ENCODE measurements around the gene TMEFF2. TPM values are rescaled to one million over a fixed set of nuclear protein-coding genes. Genes with fewer than 3 reads are reported as not detected.
"Not testable (repeated sequence)": the region's sequence is repeated elsewhere in the genome, so short reads cannot be mapped to it uniquely, and the experiment has no call there.

TMEFF2 gene
- total RNA-seq, 1 donor from 2014 or later: 6.3 TPM

DNA sequence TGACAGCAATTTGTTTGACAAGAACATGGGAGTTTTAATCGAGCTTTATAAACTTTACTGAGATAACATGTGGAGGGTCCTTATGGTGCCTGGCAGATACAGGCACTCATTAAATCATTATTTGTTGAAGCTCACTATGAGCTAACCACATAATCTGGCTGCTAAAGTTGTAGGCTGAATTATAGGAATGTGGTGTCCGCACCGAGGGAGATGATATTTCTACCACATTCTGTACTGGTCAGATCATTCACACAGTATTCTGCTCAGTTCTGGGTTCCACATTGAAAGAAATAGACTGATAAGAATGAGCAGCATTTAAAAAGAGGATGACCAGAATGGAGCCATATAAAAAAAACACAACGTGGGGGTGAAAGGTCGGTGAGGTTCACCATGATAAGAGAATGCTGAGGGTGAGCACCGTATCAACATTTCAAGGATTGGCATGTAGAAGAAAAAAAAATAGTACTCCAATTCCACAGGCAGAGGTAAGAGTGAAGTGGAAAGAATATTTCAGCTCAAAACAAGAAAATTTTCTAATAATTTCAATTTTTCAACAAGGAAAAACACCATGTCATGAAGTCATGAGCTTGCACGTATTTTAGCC, 54.4 kb downstream of the TMEFF2 start:
- no peaks in the 10 kb centered on the region for H3K9me3 ChIP-seq (ENCODE audit: control insufficient read depth in 3 of 3, low read length in 3 of 3)
- H3K27me3 ChIP-seq (ENCODE audit: control insufficient read depth in 3 of 3, insufficient read depth in 3 of 3, low read length in 3 of 3): no peaks in the 10 kb centered on the region
- no peak overlapping the region for H3K27ac ChIP-seq (ENCODE audit: low read depth, low read length)
- no peak overlapping the region for H3K4me3 ChIP-seq (ENCODE audit: low read length in 3 of 3)
- no peaks in the 10 kb centered on the region for H3K4me1 ChIP-seq (ENCODE audit: control insufficient read depth in 3 of 3, insufficient read depth in 3 of 3, low read length in 3 of 3)
- no peak overlapping the region for H3K9ac ChIP-seq (ENCODE audit: low read depth in 1 of 3, low read length in 3 of 3)
- H3K36me3 ChIP-seq (ENCODE audit: control insufficient read depth in 3 of 3, insufficient read depth in 3 of 3, low read length in 3 of 3): no peaks in the 10 kb centered on the region

DNA sequence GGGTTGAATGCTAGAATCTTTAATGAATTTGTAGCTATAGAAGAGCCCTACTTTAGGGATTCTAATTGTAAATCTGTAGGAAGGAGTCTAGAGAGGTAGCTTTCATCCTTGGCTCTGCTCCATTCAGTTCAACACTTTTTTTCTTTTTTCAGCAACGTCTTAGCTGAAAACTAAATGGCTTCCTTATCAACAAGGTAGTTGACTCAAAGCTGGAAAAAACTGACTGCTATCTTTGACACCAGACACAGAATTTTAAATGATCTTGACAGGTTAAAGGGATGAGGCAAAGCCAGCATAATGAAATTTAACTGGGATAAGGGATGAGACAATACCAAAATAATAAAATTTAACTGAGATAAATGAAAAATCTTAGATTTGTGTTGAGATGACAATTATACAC, 54.9 kb downstream of the TMEFF2 start:
- H3K27ac ChIP-seq (ENCODE audit: low read depth, low read length): no peak overlapping the region
- no peaks in the 10 kb centered on the region for H3K36me3 ChIP-seq (ENCODE audit: control insufficient read depth in 3 of 3, insufficient read depth in 3 of 3, low read length in 3 of 3)
- no peaks in the 10 kb centered on the region for H3K27me3 ChIP-seq (ENCODE audit: control insufficient read depth in 3 of 3, insufficient read depth in 3 of 3, low read length in 3 of 3)
- H3K4me3 ChIP-seq (ENCODE audit: low read length in 3 of 3): no peak overlapping the region
- H3K9ac ChIP-seq (ENCODE audit: low read depth in 1 of 3, low read length in 3 of 3): no peak overlapping the region
- no peaks in the 10 kb centered on the region for H3K9me3 ChIP-seq (ENCODE audit: control insufficient read depth in 3 of 3, low read length in 3 of 3)
- no peaks in the 10 kb centered on the region for H3K4me1 ChIP-seq (ENCODE audit: control insufficient read depth in 3 of 3, insufficient read depth in 3 of 3, low read length in 3 of 3)

DNA sequence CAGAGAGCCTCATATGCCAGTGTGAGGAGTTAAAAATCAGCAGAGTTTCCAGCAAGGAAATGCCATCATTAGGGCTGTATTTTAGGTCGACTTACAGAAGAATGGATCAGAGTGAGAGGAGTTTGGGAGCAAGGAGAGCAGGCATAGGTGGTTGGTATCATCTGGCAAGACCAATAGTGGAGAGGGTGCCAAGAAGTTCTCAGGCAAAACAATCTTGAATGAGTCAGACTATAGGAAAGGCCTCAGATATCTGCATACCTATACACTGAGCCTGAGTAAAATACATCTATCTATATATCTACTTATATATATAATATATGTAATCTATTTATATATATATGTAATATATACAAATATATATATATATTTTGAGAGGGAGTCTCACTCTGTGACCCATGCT, 57.3 kb downstream of the TMEFF2 start:
- no peaks in the 10 kb centered on the region for H3K4me1 ChIP-seq (ENCODE audit: control insufficient read depth in 3 of 3, insufficient read depth in 3 of 3, low read length in 3 of 3)
- no peaks in the 10 kb centered on the region for H3K9me3 ChIP-seq (ENCODE audit: control insufficient read depth in 3 of 3, low read length in 3 of 3)
- H3K27ac ChIP-seq (ENCODE audit: low read depth, low read length): no peak overlapping the region
- H3K9ac ChIP-seq (ENCODE audit: low read depth in 1 of 3, low read length in 3 of 3): no peak overlapping the region
- H3K36me3 ChIP-seq (ENCODE audit: control insufficient read depth in 3 of 3, insufficient read depth in 3 of 3, low read length in 3 of 3): no peaks in the 10 kb centered on the region
- H3K27me3 ChIP-seq (ENCODE audit: control insufficient read depth in 3 of 3, insufficient read depth in 3 of 3, low read length in 3 of 3): no peaks in the 10 kb centered on the region
- no peak overlapping the region for H3K4me3 ChIP-seq (ENCODE audit: low read length in 3 of 3)

DNA sequence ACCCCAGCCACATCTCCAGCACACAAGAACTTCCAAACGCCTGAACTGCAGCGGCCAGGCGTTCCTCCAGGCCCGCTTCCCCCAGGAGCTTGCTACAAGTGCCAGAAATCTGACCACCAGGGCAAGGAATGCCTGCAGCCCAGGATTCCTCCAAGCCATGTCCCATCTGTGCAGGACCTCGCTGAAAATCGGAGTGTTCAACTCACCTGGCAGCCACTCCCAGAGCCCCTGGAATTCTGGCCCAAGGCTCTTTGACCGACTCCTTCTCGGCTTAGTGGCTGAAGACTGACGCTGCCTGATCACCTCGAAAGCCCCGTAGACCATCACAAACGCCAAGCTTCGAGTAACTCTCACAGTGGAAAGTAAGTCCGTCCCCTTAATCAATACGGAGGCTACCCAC, 62.1 kb downstream of the TMEFF2 start:
- H3K9ac ChIP-seq (ENCODE audit: low read depth in 1 of 3, low read length in 3 of 3); H3K4me3 ChIP-seq (ENCODE audit: low read length in 3 of 3); H3K9me3 ChIP-seq (ENCODE audit: control insufficient read depth in 3 of 3, low read length in 3 of 3); H3K27me3 ChIP-seq (ENCODE audit: control insufficient read depth in 3 of 3, insufficient read depth in 3 of 3, low read length in 3 of 3); H3K27ac ChIP-seq (ENCODE audit: low read depth, low read length); H3K4me1 ChIP-seq (ENCODE audit: control insufficient read depth in 3 of 3, insufficient read depth in 3 of 3, low read length in 3 of 3); H3K36me3 ChIP-seq (ENCODE audit: control insufficient read depth in 3 of 3, insufficient read depth in 3 of 3, low read length in 3 of 3): not testable (repeated sequence)

DNA sequence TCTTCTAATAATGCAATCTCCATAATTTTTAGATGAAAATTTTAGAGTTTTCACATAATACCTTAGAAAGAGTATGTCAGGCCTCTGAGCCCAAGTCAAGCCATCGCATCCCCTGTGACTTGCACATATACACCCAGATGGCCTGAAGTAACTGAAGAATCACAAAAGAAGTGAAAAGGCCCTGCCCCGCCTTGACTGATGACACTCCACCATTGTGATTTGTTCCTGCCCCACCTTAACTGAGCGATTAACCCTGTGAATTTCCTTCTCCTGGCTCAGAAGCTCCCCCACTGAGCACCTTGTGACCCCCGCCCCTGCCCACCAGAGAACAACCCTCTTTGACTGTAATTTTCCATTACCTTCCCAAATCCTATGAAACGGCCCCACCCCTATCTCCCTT, 64.4 kb downstream of the TMEFF2 start:
- not testable (repeated sequence) for H3K4me1 ChIP-seq (ENCODE audit: control insufficient read depth in 3 of 3, insufficient read depth in 3 of 3, low read length in 3 of 3); H3K4me3 ChIP-seq (ENCODE audit: low read length in 3 of 3); H3K27ac ChIP-seq (ENCODE audit: low read depth, low read length)

DNA sequence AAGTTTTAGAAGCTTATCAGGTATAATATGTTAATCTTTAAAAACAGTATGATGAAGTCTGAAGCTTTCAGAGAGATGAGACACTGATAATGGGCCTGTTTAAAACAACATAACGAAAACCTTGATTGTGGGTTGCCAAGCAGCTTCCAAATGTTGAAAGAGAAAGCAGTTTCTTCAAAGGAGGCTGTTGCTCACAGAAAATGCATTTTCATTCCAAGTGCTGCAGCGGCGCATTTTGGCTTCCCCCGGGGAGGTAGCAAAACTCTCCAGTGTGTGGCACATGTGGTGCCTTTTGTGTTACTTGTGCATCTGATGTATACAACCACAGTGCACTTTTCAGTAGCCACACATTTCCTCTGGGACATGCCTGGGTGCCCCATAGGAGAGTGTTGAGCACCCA, 66.1 kb downstream of the TMEFF2 start:
- Histone ChIP-seq H3K36me3 (ENCODE audit: control insufficient read depth in 3 of 3, insufficient read depth in 3 of 3, low read length in 3 of 3) (no peaks in the 10 kb centered on the region), H3K9me3 (ENCODE audit: control insufficient read depth in 3 of 3, low read length in 3 of 3) (no peaks in the 10 kb centered on the region), H3K27me3 (ENCODE audit: control insufficient read depth in 3 of 3, insufficient read depth in 3 of 3, low read length in 3 of 3) (no peaks in the 10 kb centered on the region), H3K4me1 (ENCODE audit: control insufficient read depth in 3 of 3, insufficient read depth in 3 of 3, low read length in 3 of 3) (no peaks in the 10 kb centered on the region), H3K4me3 (ENCODE audit: low read length in 3 of 3) (peak overlapping the region in 1 of 3 donors; percentile 14), H3K27ac (ENCODE audit: low read depth, low read length) (no peak overlapping the region), H3K9ac (ENCODE audit: low read depth in 1 of 3, low read length in 3 of 3) (no peak overlapping the region)

More for the DNA sequence above, 64.4 kb downstream of the TMEFF2 start:
- not testable (repeated sequence) for H3K9me3 ChIP-seq (ENCODE audit: control insufficient read depth in 3 of 3, low read length in 3 of 3); H3K9ac ChIP-seq (ENCODE audit: low read depth in 1 of 3, low read length in 3 of 3); H3K27me3 ChIP-seq (ENCODE audit: control insufficient read depth in 3 of 3, insufficient read depth in 3 of 3, low read length in 3 of 3); H3K36me3 ChIP-seq (ENCODE audit: control insufficient read depth in 3 of 3, insufficient read depth in 3 of 3, low read length in 3 of 3)

DNA sequence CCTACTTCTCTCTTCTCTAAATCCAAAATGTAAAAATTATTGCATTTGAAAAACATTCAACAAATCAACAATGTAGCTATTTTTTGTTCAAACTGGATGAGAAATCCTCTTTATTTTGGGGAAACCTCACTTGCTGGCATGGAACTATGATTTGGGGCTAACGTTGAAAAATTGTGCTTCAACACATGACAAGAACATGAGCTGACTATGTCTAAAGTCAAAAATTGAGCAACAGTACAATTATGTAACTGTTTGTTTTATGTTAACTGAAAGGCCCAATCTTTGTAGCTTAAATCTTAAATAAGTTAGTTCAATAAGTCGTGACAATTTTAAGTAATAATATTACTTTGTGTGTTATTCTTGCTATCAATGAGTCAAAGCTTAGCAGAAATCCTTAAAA, 67.3 kb downstream of the TMEFF2 start:
- Histone ChIP-seq H3K27ac (ENCODE audit: low read depth, low read length) (no peak overlapping the region), H3K36me3 (ENCODE audit: control insufficient read depth in 3 of 3, insufficient read depth in 3 of 3, low read length in 3 of 3) (no peaks in the 10 kb centered on the region), H3K9me3 (ENCODE audit: control insufficient read depth in 3 of 3, low read length in 3 of 3) (no peaks in the 10 kb centered on the region), H3K4me1 (ENCODE audit: control insufficient read depth in 3 of 3, insufficient read depth in 3 of 3, low read length in 3 of 3) (no peaks in the 10 kb centered on the region), H3K27me3 (ENCODE audit: control insufficient read depth in 3 of 3, insufficient read depth in 3 of 3, low read length in 3 of 3) (no peaks in the 10 kb centered on the region), H3K9ac (ENCODE audit: low read depth in 1 of 3, low read length in 3 of 3) (no peak overlapping the region), H3K4me3 (ENCODE audit: low read length in 3 of 3) (no peak overlapping the region)

DNA sequence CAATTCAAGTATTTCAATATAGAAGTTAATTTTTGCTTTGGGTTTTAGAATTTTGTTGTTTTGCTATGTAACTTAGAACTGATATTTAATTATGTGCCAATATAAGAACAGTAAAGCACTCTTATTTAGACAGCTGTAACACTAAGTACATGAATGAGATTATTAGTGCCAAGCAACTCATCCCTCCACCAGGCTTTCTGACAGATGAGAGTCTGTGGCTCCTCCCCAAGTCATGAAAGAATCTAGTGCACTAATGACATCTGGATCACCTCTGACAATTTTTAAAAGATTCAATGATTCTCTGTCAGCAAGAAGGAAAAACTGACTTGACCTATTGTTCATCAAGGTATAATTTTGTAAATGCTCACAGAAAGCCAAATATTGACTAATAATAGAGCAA, 67.8 kb downstream of the TMEFF2 start:
- H3K9me3 ChIP-seq (ENCODE audit: control insufficient read depth in 3 of 3, low read length in 3 of 3): no peaks in the 10 kb centered on the region
- H3K4me3 ChIP-seq (ENCODE audit: low read length in 3 of 3): no peak overlapping the region
- H3K4me1 ChIP-seq (ENCODE audit: control insufficient read depth in 3 of 3, insufficient read depth in 3 of 3, low read length in 3 of 3): no peaks in the 10 kb centered on the region
- H3K27me3 ChIP-seq (ENCODE audit: control insufficient read depth in 3 of 3, insufficient read depth in 3 of 3, low read length in 3 of 3): no peaks in the 10 kb centered on the region
- H3K27ac ChIP-seq (ENCODE audit: low read depth, low read length): no peak overlapping the region
- no peak overlapping the region for H3K9ac ChIP-seq (ENCODE audit: low read depth in 1 of 3, low read length in 3 of 3)
- H3K36me3 ChIP-seq (ENCODE audit: control insufficient read depth in 3 of 3, insufficient read depth in 3 of 3, low read length in 3 of 3): no peaks in the 10 kb centered on the region

DNA sequence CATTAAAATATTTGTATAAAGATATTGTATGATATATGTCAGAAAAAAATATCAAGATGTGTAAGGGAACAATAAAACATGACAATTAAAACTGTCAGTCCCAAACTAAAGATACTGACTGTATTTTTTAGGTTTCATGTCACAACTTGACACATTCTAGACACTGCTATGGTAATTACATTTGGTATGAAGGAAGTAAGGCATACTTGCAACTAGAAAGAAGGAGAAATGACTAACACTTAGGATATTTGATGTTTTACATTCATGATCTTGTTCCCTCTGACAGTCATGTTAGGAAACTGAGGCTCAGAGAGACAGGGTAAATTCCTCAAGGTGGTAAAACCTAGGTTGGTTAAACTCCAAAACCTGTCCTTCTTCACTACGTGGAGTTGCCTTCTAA, 68.3 kb downstream of the TMEFF2 start:
- Histone ChIP-seq H3K27ac (ENCODE audit: low read depth, low read length) (no peak overlapping the region), H3K9me3 (ENCODE audit: control insufficient read depth in 3 of 3, low read length in 3 of 3) (no peaks in the 10 kb centered on the region), H3K4me1 (ENCODE audit: control insufficient read depth in 3 of 3, insufficient read depth in 3 of 3, low read length in 3 of 3) (no peaks in the 10 kb centered on the region), H3K9ac (ENCODE audit: low read depth in 1 of 3, low read length in 3 of 3) (no peak overlapping the region), H3K36me3 (ENCODE audit: control insufficient read depth in 3 of 3, insufficient read depth in 3 of 3, low read length in 3 of 3) (no peaks in the 10 kb centered on the region), H3K27me3 (ENCODE audit: control insufficient read depth in 3 of 3, insufficient read depth in 3 of 3, low read length in 3 of 3) (no peaks in the 10 kb centered on the region), H3K4me3 (ENCODE audit: low read length in 3 of 3) (no peak overlapping the region)

DNA sequence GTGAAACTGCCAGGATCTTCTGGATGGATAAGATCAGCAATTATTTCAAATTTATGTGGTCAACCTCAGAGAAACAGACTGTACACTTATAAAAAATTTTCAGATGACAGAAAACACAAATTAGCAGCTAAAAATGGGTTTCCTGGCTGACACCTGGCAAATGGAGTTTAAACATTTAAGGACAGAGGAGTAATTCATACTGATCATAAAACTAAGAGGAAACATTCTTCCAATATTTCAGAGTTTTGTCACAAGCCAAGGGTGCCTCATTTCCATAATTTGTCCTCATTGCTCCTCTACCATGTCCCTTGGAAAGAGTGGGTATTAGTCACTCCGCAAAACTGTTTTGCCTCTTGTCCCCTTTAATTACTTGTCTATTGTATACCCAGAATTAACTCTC, 70.2 kb downstream of the TMEFF2 start:
- Histone ChIP-seq H3K4me1 (ENCODE audit: control insufficient read depth in 3 of 3, insufficient read depth in 3 of 3, low read length in 3 of 3) (no peaks in the 10 kb centered on the region), H3K4me3 (ENCODE audit: low read length in 3 of 3) (no peak overlapping the region), H3K36me3 (ENCODE audit: control insufficient read depth in 3 of 3, insufficient read depth in 3 of 3, low read length in 3 of 3) (no peaks in the 10 kb centered on the region), H3K27ac (ENCODE audit: low read depth, low read length) (no peak overlapping the region), H3K9ac (ENCODE audit: low read depth in 1 of 3, low read length in 3 of 3) (no peak overlapping the region), H3K9me3 (ENCODE audit: control insufficient read depth in 3 of 3, low read length in 3 of 3) (no peaks in the 10 kb centered on the region), H3K27me3 (ENCODE audit: control insufficient read depth in 3 of 3, insufficient read depth in 3 of 3, low read length in 3 of 3) (no peaks in the 10 kb centered on the region)

DNA sequence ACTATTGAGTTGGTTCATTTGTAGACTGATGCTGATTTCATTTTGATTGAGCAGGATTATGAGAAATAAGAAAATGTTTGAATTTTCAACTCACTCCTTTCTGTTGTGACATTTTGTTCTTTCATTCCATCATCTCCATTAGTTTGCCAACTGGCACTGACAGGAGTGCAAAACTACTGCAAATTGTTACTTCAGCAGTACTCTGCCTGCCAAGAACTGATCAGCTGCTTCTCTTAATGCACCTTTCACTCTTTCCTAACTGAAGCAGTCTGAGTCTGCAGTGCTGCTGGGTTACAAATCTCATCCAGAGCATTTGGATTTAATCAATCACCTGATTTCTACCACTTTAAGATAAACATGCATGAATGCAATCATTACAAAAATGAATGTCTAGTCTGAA, 70.9 kb downstream of the TMEFF2 start:
- Histone ChIP-seq H3K9ac (ENCODE audit: low read depth in 1 of 3, low read length in 3 of 3) (no peak overlapping the region), H3K4me1 (ENCODE audit: control insufficient read depth in 3 of 3, insufficient read depth in 3 of 3, low read length in 3 of 3) (no peaks in the 10 kb centered on the region), H3K27ac (ENCODE audit: low read depth, low read length) (no peak overlapping the region), H3K4me3 (ENCODE audit: low read length in 3 of 3) (no peak overlapping the region), H3K9me3 (ENCODE audit: control insufficient read depth in 3 of 3, low read length in 3 of 3) (no peaks in the 10 kb centered on the region), H3K36me3 (ENCODE audit: control insufficient read depth in 3 of 3, insufficient read depth in 3 of 3, low read length in 3 of 3) (no peaks in the 10 kb centered on the region), H3K27me3 (ENCODE audit: control insufficient read depth in 3 of 3, insufficient read depth in 3 of 3, low read length in 3 of 3) (no peaks in the 10 kb centered on the region)

All from skeletal muscle tissue (tissue), 4 donors.